ENCODE measurements around the gene THSD4. TPM values are rescaled to one million over a fixed set of nuclear protein-coding genes. Genes with fewer than 3 reads are reported as not detected.

The THSD4 gene
- total RNA-seq, 1 donor from 2014 or later = 1.6 TPM

DNA sequence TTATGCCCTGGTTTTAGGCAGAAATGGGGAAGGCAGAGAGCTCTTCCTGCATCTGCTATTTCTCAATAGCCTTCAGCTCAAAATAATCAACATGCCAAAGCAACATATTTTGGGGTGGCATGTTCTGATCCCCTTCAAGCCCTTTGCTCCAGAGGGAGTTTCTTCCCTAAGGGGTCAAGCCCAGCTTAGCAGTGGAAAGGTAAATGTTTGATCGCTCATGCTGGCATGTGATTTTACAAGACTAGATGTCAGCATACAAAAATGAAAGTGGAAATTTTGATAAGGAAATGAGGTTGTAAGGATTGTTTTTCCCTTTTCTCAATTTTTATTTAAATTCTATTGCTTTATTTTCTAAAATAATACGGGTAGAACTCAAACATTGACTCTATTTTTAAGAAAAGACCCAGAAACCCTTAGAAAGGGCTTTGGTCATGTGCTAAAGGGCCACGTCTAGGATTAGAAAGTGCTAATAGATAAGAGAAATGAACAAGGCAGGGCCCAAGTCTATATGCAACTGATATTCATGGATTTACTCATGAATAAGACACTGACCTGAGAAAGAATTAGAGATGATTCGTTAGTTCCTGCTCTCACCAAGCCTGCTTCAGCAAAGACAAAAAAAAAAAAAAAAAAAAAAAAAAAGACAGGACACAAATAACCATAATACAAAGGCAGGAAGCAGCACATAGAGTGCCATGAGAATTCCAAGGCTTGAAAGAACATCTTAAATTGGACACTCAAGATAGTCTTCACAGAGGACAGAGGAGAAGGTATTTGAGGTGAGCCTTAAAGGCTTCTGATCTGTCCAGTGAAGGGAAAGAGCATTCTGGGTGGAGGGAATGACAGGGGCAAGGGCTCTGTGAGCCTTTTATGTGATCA, 640.1 kb downstream of the THSD4 start:
- no peak for DNase-seq

DNA sequence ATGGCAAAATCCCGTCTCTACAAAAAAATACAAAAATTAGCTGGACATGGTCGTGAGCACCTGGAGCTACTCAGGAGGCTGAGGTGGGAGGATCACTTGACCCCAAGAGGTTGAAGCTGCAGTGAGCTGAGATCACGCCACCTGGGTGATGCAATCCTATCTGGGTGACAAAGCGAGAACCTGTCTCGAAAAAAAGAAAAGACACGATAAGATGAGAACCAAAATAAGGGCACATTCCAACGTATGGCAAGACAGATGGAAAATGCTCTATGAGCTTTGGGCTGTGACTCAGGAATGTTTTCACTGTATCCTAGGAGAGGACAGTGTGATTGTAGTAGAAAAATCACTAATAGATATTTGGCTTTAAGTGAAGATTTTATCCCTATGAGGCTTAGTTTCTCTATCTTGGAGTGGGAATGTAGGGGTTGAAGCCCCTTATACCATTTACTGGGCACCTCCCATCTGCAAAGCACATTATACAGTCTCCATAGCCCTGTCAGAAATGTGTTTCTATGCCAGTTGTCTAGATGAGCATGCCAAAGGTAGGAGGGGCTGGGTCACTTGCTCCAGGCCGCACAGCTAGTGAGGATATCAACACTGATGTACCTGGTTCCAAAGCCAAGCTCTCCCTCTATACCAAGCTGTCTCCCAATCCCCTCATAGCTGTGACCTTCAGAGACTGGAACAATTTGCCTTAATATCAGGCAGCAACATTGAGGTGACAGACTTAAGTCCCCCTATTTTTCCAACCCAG, 641.5 kb downstream of the THSD4 start:
- DNase-seq = no peak

DNA sequence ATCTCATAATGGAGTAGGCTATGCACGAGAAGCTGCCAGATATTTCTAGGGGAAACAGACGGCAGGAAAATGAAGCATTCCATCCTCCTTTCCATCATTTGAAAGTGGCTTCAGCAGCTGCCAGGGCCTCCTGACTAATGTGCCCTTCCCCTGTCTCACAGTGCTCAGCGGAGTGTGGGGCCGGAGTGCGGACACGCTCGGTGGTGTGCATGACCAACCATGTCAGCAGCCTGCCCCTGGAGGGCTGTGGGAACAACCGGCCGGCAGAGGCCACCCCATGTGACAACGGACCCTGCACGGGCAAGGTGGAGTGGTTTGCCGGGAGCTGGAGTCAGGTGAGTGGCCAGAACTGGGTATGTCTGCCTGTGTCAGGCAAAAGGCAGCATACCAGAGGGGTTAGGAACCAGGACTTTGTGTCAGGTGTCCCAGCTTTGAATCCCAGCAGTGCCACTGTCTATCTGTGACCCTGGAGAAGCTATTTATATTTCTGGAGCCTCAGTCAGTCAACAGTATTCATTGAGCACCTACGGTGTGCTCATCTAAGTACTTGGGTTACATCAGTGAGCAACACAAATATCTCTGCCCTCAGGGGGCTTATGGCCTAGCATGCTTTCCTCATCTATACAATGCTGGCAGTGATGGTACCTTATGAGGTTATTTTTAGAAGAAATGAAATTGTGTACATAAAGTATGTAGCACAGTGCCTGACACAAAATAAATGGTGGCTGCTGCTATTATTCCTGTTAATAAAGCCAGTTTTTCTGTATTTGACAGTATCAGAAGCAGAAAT, 642.7 kb downstream of the THSD4 start:
- DNase-seq = no peak

DNA sequence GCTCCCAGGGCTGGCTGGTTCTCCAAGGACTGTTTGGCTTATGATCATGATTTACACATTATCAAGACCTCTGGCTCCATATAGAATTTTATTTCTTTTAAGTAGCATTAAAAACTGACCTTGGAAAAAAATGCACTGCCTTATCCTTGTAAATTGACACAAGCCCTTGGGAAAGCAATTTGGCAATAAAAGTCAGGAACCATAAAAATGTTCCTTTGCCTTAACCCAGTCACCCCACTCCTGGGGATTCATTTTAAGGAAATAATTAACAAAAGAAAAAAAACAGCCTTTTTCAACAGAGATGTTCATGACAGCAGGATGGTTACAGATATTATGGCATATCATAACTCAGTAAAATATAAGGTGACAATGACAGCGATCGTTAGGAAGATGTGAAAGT, 643.4 kb downstream of the THSD4 start:
- DNase-seq = no peak

DNA sequence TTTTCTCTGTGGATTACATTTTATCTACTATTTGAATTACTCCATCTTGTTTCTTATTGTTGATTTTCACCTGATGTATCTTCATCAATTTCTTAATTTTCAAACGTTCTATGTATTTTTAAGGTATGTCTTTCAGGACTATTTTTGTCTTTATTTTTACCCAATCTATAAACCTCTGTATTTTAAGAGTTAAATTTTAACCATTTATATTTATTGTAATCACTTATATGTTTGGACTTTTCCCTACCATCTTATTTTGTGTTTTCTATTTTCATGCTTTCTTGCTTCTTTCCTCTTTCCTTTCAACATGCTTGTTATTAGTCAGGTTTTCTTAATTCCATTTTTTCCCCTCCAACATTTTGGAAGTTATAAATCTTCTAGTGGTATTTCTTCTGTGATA, 645.6 kb downstream of the THSD4 start:
- no peak for DNase-seq

DNA sequence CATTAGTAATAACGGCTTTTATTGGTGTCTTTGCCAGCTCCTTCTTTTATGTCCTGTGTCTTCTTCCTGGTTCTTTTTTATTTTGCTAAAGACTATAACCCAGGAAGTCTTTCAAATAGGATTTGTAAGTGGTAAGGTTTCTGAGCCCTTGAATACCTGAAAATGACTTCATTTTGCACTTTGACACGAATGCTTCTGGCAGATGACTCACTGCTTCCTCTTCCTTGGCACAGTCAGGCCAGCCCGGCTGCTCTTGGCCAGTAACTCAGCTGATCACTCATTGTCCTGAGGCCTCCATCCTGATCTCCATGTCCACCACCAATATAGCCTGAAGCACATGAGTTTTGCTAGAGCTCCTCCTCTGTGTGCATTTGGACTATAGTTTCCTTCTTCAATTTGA, 646.4 kb downstream of the THSD4 start:
- DNase-seq = no peak

DNA sequence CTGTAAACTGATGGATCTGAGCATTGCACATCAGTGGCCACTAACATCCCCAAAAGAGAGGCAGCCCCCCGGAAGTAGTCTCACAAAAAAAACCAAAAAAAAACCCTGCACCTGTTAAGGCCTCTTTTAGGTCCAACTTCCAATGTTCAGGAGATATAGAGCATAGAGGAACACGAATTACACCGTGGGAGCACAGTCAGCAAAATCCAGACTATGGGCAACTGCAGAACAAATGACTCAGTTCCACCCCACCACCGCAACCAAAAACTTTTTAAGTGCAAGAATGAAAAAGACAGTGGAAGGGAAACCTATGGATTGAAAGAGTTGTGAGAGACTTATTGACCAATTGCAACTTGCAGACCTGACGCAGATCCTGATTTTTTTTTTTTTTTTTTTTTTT, 652.9 kb downstream of the THSD4 start:
- DNase-seq = no peak

DNA sequence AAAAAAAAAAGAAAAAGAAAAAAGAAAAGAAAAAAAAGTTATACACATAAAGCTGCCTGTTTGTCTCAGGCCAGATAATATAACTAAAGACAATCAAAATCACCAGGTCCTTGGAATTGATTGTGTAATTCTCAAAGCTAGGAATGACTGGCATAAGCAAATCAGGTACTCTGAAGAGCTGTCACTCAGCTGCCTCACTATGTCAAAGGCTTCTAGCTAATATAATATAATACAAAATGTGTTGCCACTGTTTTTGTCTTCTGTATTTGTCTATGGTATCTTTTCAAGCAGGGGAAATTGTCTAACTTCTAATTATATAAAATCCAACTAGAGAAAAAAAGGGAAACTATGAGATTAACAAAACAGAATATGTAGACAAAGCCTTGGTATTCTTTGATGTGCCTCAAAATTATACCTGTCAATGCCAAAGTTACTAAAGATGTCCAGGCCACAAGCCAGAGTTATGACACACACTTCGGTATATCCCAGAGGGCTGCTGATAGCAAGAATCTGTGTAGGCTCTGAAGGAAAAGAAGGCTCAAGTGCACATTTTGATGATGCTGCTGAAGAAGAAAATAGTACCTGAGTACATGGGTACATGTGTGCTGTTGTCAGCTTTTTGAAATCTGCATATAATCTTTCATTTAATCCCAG, 658.1 kb downstream of the THSD4 start:
- DNase-seq = no peak

DNA sequence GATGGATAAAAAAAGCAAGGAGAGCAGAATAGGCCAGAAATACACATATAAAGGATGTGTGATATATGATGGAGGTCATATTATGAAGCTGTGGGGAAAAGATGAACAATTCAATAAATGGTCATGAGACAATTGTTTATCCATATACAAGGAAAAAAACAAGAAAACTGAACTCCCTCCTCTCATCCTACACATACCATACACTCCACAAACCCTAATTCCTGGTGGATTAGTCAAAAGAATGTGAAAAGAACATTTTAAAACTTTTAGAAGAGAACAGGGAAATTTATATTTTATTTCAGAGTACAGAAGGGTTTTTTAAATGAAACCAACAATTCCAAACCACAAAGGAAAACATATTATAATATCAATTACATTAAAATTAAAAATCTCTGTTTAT, 660.6 kb downstream of the THSD4 start:
- no peak for DNase-seq

DNA sequence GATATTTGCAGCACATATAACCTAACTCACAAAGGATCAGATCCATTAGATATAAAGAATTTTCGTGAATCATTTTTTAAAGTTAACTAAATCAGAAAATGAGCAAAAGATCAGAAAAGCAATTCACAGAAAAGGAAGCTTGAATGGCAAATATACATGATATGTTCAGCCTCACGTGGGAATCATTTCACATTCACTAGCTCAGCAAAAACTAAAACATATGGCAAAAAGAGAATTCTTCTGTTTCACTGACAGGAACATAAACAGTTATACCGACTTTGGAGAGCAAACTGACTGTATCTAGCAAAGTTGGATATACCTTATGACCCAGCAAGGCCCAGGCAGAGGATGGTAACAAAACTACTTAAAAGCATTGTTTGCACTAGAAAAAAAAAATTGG, 661.0 kb downstream of the THSD4 start:
- no peak for DNase-seq

DNA sequence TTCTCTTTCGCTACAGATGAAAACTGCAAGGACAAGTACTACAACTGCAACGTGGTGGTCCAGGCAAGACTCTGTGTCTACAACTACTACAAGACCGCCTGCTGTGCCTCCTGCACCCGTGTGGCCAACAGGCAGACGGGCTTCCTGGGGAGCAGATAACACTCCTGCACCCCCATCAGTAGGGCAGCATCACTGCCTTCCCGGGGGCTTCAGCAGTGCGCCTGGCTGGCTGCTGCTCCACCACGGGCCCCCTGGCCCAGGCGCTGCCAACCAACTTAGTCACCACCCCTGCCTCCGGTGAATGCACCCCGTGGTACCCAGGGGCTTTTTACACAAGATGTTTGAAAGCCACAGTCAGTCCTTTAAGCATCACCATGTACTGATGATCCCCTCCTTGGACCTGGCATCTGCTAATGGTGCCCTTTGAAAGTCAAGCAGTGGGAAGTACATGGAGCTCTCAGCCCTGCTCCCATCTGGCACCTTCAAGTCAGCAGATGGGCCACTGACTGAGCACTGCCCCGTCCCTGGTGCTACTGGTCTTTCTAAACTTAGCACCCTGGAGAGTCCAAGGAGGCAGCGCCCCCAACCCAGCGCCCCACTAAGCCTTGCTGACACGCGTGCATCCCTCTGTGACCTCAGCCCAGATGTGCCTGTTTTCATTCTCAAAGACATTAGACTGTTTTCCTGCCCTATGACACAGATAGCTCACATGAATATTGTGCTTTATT, 662.1 kb downstream of the THSD4 start:
- DNase-seq = no peak

DNA sequence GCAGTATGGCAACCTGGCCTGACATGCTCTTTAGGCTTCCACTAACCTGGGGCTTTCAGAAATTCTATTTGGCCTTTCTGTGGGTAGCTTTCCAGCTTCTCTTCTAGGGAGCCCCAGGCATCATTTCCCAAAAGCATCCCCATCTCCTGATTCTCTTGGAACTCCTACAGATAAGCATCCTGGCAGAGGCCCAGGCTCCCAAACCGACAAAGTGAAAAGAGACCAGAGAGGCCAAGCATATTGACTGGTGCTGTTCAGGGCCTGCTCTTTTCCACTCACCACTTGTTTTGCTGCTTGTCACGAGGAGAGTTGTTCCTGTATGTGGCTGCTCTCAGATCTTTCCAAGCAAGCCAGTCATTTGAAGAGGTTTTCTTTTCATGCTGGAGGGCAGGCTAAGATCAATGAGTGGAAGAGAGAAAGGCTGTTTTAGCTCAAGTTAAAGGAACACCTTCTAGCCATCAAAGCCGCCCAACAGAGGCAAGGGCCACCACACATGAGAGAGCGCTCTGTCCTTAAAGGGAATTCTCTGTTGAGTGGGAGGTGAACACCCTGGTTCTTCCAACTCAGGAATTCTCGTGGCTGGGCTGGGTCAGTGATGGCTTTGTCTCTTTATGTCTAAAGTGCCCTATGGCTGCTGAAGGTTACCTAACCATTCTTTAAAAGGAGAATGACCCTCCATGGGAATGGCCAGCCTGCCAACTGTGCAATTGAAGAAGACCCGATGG, 664.0 kb downstream of the THSD4 start:
- DNase-seq = no peak

DNA sequence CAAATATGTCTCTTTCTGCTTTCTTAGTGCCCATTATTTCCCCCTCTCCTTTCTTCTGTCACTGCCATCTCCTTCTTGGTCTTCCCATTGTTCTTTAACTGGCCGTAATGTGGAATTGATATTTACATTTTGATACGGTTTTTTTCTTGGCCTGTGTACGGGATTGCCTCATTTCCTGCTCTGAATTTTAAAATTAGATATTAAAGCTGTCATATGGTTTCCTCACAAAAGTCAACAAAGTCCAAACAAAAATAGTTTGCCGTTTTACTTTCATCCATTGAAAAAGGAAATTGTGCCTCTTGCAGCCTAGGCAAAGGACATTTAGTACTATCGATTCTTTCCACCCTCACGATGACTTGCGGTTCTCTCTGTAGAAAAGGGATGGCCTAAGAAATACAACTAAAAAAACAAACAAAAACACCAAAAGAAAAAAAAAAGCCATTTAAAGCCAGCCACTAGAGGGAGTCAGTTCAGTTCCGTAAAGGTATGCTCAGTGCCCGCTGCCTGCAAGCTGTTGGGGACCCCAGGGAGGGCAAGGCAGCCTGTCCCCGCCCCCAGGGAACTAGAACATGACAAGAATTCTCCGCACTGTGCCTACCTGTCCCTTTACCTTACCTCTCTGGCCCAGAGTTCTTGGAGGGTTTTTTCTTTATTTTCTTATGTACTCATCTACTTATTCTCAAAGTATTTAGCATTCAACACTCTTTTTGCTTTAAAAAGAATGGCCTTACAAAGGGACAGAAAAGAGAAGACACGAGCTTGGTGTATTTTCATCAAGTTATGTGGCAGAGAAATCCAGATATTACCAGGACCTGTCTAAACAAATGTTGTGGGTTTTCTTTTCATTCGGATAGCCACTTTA, 665.1 kb downstream of the THSD4 start:
- DNase-seq = no peak

DNA sequence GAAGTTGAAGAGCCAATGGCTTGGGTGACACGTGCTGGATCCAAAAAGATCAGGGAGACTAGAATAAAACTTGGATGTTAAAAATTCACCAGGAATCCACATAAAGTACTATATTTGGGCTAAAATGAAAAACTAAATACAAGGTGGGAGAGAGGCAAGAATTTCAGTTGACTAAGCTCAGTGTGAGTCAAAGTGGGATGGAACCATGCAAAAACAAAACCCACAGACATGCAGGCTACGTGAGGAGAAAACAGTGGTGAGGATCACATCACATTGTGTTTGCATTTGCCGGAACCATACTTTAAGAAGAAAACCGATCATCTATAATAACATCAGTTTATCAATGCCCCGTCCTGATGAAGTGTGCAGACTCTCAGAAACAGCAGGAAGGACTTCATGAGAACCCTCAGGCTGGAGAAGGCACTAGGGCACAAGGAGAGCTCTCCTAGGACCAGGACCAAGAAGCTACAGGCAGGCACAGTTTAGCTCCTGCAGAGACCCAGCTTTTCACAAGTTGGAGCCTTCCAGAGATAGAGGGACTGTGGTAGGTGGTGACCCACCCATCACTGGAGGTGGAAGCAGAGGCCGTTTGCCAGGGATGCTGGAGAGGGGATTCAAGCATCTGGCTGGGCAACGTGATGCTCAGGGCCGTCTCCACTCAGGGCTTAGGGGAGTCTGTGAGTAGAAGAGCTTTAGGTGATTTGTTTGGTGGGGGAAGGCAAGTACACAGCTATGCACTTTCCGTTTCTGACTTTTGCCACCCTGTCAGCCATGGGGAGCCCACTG, 666.1 kb downstream of the THSD4 start:
- no peak for DNase-seq

DNA sequence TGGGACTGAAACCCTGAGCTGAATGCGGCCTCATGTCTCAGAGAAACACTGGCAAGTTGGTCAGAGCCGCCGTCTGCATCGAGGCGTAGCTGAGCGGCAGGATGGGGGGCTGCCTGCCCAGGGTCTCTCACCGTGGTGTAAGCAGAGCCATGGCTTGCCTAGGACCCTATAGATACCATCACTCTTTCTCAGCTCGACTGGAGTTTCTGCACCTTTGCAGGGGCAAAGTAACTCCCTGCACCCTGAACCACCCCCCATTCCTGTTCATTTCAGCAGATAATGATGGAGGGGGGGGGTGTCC, 666.6 kb downstream of the THSD4 start:
- no peak for DNase-seq

DNA sequence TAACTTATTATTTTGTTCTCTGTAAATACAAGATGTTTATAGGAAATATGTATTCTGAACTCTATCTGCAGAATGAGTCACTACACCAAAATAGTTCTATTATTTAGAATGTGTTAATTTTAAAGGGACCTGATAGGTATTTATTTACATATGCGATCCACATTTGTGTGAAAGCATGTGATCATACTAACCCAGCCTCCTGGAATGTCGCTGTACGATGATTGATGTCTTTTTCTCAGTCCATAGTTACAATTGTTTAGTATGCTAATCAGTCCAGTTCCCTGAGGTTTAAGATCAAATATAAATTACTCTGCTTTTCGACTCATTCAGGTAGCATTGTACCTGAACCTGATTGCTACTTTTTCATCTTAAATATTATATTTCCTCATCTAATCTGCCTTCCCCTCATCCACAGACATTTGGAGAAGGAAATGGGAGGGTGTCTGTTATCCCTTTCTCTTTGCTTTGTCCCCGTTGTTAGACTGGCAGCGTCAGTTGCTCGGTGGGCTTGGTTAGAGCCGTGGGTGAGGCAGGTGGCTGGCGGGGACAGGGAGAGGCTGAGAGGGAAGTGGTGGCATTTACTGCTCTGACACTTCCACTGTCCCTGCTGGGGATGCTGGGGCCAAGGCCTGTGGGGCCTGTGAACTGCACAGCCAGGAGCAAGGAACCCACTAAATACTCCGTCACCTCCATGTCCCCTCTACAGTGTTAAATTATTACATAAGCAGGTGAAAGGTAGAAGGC, 667.3 kb downstream of the THSD4 start:
- no peak for DNase-seq

DNA sequence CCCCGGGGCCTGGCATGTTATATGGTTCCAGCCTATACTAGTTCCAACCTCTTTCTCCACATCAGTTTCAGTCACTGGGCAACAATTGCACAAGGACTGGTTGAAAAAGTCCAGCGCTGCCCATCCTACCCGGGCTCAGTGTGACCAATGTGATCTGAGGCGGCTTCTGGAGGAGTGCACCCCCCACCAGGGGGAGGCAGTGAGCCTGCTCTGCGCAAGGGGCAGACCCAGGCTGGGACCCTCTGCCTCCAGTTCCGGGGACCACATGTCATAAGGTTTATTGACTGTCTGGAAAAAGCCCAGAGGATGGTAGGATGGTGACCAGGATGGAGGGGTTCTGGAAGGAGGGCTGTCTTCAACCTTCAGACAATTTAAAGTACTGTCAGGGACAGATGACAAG, 669.4 kb downstream of the THSD4 start:
- no peak for DNase-seq

DNA sequence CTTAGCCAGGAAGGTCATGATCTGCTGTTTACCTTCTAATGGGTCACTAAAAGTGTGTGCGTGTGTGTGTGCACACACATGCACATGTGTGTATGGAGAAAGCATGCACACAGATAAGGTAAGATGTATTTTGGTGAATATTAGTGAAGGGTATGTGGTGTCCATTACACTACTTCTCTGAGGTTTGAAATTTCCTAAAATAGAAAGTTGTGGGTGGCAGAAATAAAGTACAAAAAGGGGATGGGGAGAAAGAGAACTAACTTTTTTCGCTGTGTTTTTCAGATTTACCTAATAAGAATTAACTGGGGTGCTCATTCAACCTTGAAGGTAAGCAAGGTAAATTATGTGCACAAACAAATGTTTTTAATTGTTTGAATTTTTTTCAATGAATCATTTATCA, 670.7 kb downstream of the THSD4 start:
- no peak for DNase-seq

DNA sequence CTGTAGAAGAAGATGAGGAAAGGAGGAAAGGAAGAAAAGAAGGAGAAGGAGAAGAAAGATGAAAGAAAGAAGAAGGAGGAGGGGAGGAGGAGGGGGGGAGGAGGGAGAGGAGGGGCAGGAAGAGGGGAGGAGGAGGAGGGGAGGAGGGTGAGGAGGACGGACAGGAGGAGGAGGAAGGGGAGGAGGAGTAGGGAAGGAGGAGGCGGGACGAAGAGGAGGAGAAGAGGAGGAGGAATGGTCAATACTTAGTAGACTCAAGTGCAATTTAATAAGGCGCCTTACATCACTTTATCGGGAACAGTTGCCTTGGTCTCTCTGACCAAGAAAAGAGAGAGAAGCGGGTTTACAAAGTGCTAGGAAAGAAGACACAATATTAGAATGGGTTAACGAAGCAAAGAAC, 671.4 kb downstream of the THSD4 start:
- DNase-seq = no peak

All from occipital lobe (tissue), 2 donors.